Fibroblast of mammary gland (primary cell): Measurements from ENCODE around the gene C1QTNF1.
"Not testable (repeated sequence)": the region's sequence is repeated elsewhere in the genome, so short reads cannot be mapped to it uniquely, and the experiment has no call there.

Source experiments
- DNase-seq: peaks from one replicate; pipeline ENCODE4 v3.0.0-alpha.2; 2010; ENCODE audit warnings: low read depth
- H3K4me3 ChIP-seq: 2 replicates; pipeline ENCODE4 v1.5.1; 2011; ENCODE audit warnings: low read depth, mild to moderate bottlenecking, low read length, moderate library complexity; ENCODE audit not compliant: control insufficient read depth
- CTCF ChIP-seq: conservative IDR thresholded peaks from 2 replicates; pipeline ENCODE4 v1.5.1; 2011; ENCODE audit warnings: low read depth, low read length, inconsistent platforms; ENCODE audit not compliant: control insufficient read depth, insufficient read depth

C1QTNF1 gene

GRCh38 chr17:79020631-79021301 is 3.2 kb upstream of the C1QTNF1 start:
- no peak for DNase-seq
- no peak overlapping the region for H3K4me3 ChIP-seq
- TF ChIP-seq CTCF, result no peak

GRCh38 chr17:79021929-79022328 is 2.0 kb upstream of the C1QTNF1 start:
- not testable (repeated sequence) for H3K4me3 ChIP-seq, DNase-seq

GRCh38 chr17:79022507-79022991 is 1.4 kb upstream of the C1QTNF1 start:
- DNase-seq, result no peak
- no peak for TF ChIP-seq CTCF
- H3K4me3 ChIP-seq, result no peak overlapping the region

- no peak overlapping the region for H3K4me3 ChIP-seq
- DNase-seq, result no peak
- TF ChIP-seq CTCF, result no peak
Observed at GRCh38 chr17:79023180-79023705, 726 bp upstream of the C1QTNF1 start.

- H3K4me3 ChIP-seq, result peak overlapping the region; percentile 66
- TF ChIP-seq CTCF, result no peak
- peak; percentile 45 for DNase-seq
Observed at GRCh38 chr17:79024901-79025737, 1.1 kb downstream of the C1QTNF1 start.

- DNase-seq, result peak; percentile 81
- no peak overlapping the region for H3K4me3 ChIP-seq
- no peak for TF ChIP-seq CTCF
Observed at GRCh38 chr17:79026376-79027273, 2.7 kb downstream of the C1QTNF1 start.
